Endothelial cell (in vitro differentiated cells): ENCODE data around the gene TMEM184B. TPM values are rescaled to one million over a fixed set of nuclear protein-coding genes. Genes with fewer than 3 reads are reported as not detected.
A peak's percentile ranks its signal among the peaks of the same experiment; 100 is the strongest.

ENCODE experiments used
- DNase-seq: peaks from one replicate; pipeline ENCODE4 v3.0.0; 2021; ENCODE audit warnings: low spot score
- H3K27ac Mint-ChIP-seq: one replicate; pipeline ENCODE4 v1.8.0; 2021; ENCODE audit warnings: mixed read lengths, inconsistent platforms; ENCODE audit not compliant: unreplicated experiment
- H3K27me3 Mint-ChIP-seq: one replicate; pipeline ENCODE4 v1.8.0; 2021; ENCODE audit warnings: mild to moderate bottlenecking, moderate library complexity, mixed read lengths, inconsistent platforms; ENCODE audit not compliant: unreplicated experiment
- H3K36me3 Mint-ChIP-seq: one replicate; pipeline ENCODE4 v1.8.0; 2021; ENCODE audit warnings: mild to moderate bottlenecking, low read depth, mixed read lengths, inconsistent platforms; ENCODE audit not compliant: unreplicated experiment
- H3K4me1 Mint-ChIP-seq: one replicate; pipeline ENCODE4 v1.8.0; 2021; ENCODE audit warnings: mild to moderate bottlenecking, mixed read lengths, inconsistent platforms; ENCODE audit not compliant: unreplicated experiment
- H3K4me3 Mint-ChIP-seq: one replicate; pipeline ENCODE4 v1.8.0; 2021; ENCODE audit warnings: mild to moderate bottlenecking, mixed read lengths, inconsistent platforms; ENCODE audit not compliant: unreplicated experiment
- H3K9me3 Mint-ChIP-seq: one replicate; pipeline ENCODE4 v1.8.0; 2021; ENCODE audit warnings: mixed read lengths, inconsistent platforms; ENCODE audit not compliant: unreplicated experiment
- CTCF ChIP-seq: fragments of 200-600 bp; sonication (generic); IDR thresholded peaks from one replicate; pipeline ENCODE4 v1.5.0; 2021; ENCODE audit warnings: antibody characterized with exemption; ENCODE audit not compliant: unreplicated experiment
- long read RNA-seq: library from polyadenylated mRNA; unstranded; transcript quantifications from one replicate; pipeline ENCODE4 v2.0.0, GENCODE V29; 2020; ENCODE audit not compliant: unreplicated experiment
- total RNA-seq: library from RNA; stranded (reverse); fragmentation: NEBNext Ultra II Directional; extraction: Animal tissue kit (Norgen Biotek cat#: 25700); gene quantifications from one replicate; pipeline ENCODE4 v1.2.1, GENCODE V29; 2021; ENCODE audit not compliant: unreplicated experiment

The TMEM184B gene
- total RNA-seq, result 59.8 TPM
- long read RNA-seq, full-length matches to known transcripts, result 17 of 23 reads
- long read RNA-seq, partial matches to known transcripts, result 1 of 23 reads
- long read RNA-seq, other reads (novel, unspliced or antisense), result 5 of 23 reads

GRCh38 chr22:38272373-38273134 lies at the start of gene TMEM184B:
TMEM184B (minus strand) TSS chr22:38273010; CDS start chr22:38247961, 25,049 bp downstream.
- Mint-ChIP-seq H3K27me3 (peaks cover 4% of the 10 kb centered on the region), H3K4me1 (peaks cover 20% of the 10 kb centered on the region)

GRCh38 chr22:38320605-38321402 lies 48.0 kb upstream of the TMEM184B start:
- H3K4me1 Mint-ChIP-seq, result peaks cover 20% of the 10 kb centered on the region
- TF ChIP-seq CTCF, result no peak
- peak overlapping the region; percentile 59 for H3K4me3 Mint-ChIP-seq
- H3K9me3 Mint-ChIP-seq, result no peaks in the 10 kb centered on the region
- peaks cover 22% of the 10 kb centered on the region for H3K27me3 Mint-ChIP-seq
- H3K27ac Mint-ChIP-seq, result no peak overlapping the region
- no peaks in the 10 kb centered on the region for H3K36me3 Mint-ChIP-seq
- no peak for DNase-seq

More at GRCh38 chr22:38272373-38273134, at the start of gene TMEM184B:
- peak; percentile 83 for DNase-seq
- peaks cover 9% of the 10 kb centered on the region for H3K36me3 Mint-ChIP-seq
- TF ChIP-seq CTCF, result no peak
- H3K4me3 Mint-ChIP-seq, result peak within 1 kb of the TSS; percentile 95
- H3K9me3 Mint-ChIP-seq, result no peaks in the 10 kb centered on the region
- H3K27ac Mint-ChIP-seq, result peak within 1 kb of the TSS; percentile 87

- no peaks in the 10 kb centered on the region for H3K36me3 Mint-ChIP-seq
- no peak overlapping the region for H3K27ac Mint-ChIP-seq
- no peaks in the 10 kb centered on the region for H3K9me3 Mint-ChIP-seq
- H3K4me1 Mint-ChIP-seq, result peaks cover 30% of the 10 kb centered on the region
- peaks cover 25% of the 10 kb centered on the region for H3K27me3 Mint-ChIP-seq
- TF ChIP-seq CTCF, result no peak
- H3K4me3 Mint-ChIP-seq, result no peak overlapping the region
- no peak for DNase-seq
These were observed 46.3 kb upstream of the TMEM184B start for GRCh38 chr22:38318792-38319773.

GRCh38 chr22:38317995-38318715 lies 45.3 kb upstream of the TMEM184B start:
- Mint-ChIP-seq H3K36me3 (peaks cover 3% of the 10 kb centered on the region), H3K9me3 (no peaks in the 10 kb centered on the region), H3K4me3 (peak overlapping the region; percentile 89), H3K27me3 (peaks cover 24% of the 10 kb centered on the region), H3K27ac (peak overlapping the region; percentile 90), H3K4me1 (peaks cover 33% of the 10 kb centered on the region)
- peak; percentile 38 for DNase-seq
- no peak for TF ChIP-seq CTCF
